Measurements from ENCODE around the gene TRIM54. TPM values are rescaled to one million over a fixed set of nuclear protein-coding genes. Genes with fewer than 3 reads are reported as not detected.

The TRIM54 gene
- total and polyA plus RNA-seq, 2 donors (not counting 3 experiments of a cell fraction or from before 2014, with no cell fraction given) = 0.51 to 1.7 TPM

GRCh38 chr2:27322766-27323595 is 40.8 kb downstream of the TRIM54 start, which contains the start of gene MPV17:
MPV17 (minus strand) TSS chr2:27323097; CDS start chr2:27322517, 580 bp downstream.
- ChIA-PET POLR2A (interaction anchor here (1.0 to 1.3 kb wide), 2 partner anchors 9 to 34 kb away, joined by 3 to 4 read pairs; partner anchors contain the start of gene GTF3C2), CTCF (interaction anchor here (0.6 to 1.8 kb wide), 6 partner anchors 13 to 361 kb away, joined by 3 to 6 read pairs (median 4); partner anchors contain the start of gene EIF2B4)
- Histone ChIP-seq H3K36me3 (ENCODE audit: control insufficient read depth in 2 of 2, extremely low read depth in 1 of 2, insufficient read depth in 2 of 2, low read length in 2 of 2) (peaks cover 2 to 13% of the 10 kb centered on the region in 2 experiments), H3K9ac (replicated peaks; ENCODE audit: extremely low read depth, insufficient read depth, low read length) (peak within 1 kb of the TSS; percentile 96), H4K20me1 (replicated peaks; ENCODE audit: control insufficient read depth, extremely low read depth, insufficient read depth, low read length) (no peaks in the 10 kb centered on the region), H3K27me3 (ENCODE audit: control insufficient read depth in 2 of 2, insufficient read depth in 2 of 2, low read length in 2 of 2) (no peaks in the 10 kb centered on the region), H3K27ac (ENCODE audit: insufficient read depth, low read depth, low read length) (peak within 1 kb of the TSS; percentile 95), H3K9me3 (replicated peaks; ENCODE audit: control insufficient read depth, insufficient read depth, low read length) (no peaks in the 10 kb centered on the region), H3K4me1 (ENCODE audit: control insufficient read depth, extremely low read depth, insufficient read depth, low read length) (peaks cover 26% of the 10 kb centered on the region), H3K4me3 (replicated peaks in 1 of 3; ENCODE audit: insufficient read depth in 1 of 3, low read depth in 1 of 3, low read length in 3 of 3) (peak within 1 kb of the TSS; percentile 70 to 91 (median 90)), H2AFZ (ENCODE audit: low read depth, low read length) (peak within 1 kb of the TSS; percentile 58), H3K79me2 (ENCODE audit: control insufficient read depth, insufficient read depth, low read length) (peaks cover 8% of the 10 kb centered on the region), H3K9me1 (replicated peaks; ENCODE audit: control insufficient read depth, extremely low read depth, insufficient read depth, low read length) (no peaks in the 10 kb centered on the region), H3K4me2 (ENCODE audit: insufficient read depth, low read length) (peak within 1 kb of the TSS; percentile 96)
- BruUV-seq (replicated peaks) = TSS peak; percentile 96
- DNase-seq (ENCODE audit: low read depth, low spot score) (peak; percentile 90), FAIRE-seq (peak; percentile 98)
- intact Hi-C loops (cut with micrococcal nuclease) (loop anchor here (1.0 kb wide), 3 partner anchors 33 to 111 kb away; partner anchors contain the start of genes ATRAID, EIF2B4, GTF3C2 and SLC5A6), dilution Hi-C loops (cut with MboI; ENCODE audit: extremely low pct_ligation_motif_present, low sequenced_read_pairs) (no loop called here)
- TF ChIP-seq GATA2 (IDR thresholded peaks at IDR 0.05; ENCODE audit: insufficient read depth, insufficient read length, low read depth, low read length) = no peak
- TF ChIP-seq, protein P1, sequence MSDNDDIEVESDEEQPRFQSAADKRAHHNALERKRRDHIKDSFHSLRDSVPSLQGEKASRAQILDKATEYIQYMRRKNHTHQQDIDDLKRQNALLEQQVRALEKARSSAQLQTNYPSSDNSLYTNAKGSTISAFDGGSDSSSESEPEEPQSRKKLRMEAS (IDR thresholded peaks at IDR 0.05; ENCODE audit: insufficient read depth, insufficient read length) = peak; percentile 89
- peak; percentile 98 for TF ChIP-seq POLR2A (IDR thresholded peaks at IDR 0.05; ENCODE audit: low read depth, low read length)
- peak; percentile 66 for TF ChIP-seq MYC (IDR thresholded peaks at IDR 0.05; ENCODE audit: low read depth, low read length)
- TF ChIP-seq FOS (IDR thresholded peaks at IDR 0.05; ENCODE audit: borderline replicate concordance, insufficient read depth, low read length) = no peak
- no peak for TF ChIP-seq JUN (IDR thresholded peaks at IDR 0.05; ENCODE audit: borderline replicate concordance, insufficient read depth, insufficient read length, low read depth)
- no peak for TF ChIP-seq EZH2 (IDR thresholded peaks at IDR 0.05; ENCODE audit: borderline replicate concordance, low read depth, low read length, severe bottlenecking)
- no peak for TF ChIP-seq CTCF (IDR thresholded peaks at IDR 0.05; ENCODE audit: extremely low read depth in 1 of 2, insufficient read depth in 1 of 2, low read depth in 1 of 2, low read length in 2 of 2)
- TF ChIP-seq POLR2AphosphoS5 (IDR thresholded peaks at IDR 0.05; ENCODE audit: insufficient read depth, low read depth, low read length) = peak; percentile 99
